Measurements from ENCODE around the gene PARD3B.
"Not testable (repeated sequence)": the region's sequence is repeated elsewhere in the genome, so short reads cannot be mapped to it uniquely, and the experiment has no call there.

PARD3B gene

DNA sequence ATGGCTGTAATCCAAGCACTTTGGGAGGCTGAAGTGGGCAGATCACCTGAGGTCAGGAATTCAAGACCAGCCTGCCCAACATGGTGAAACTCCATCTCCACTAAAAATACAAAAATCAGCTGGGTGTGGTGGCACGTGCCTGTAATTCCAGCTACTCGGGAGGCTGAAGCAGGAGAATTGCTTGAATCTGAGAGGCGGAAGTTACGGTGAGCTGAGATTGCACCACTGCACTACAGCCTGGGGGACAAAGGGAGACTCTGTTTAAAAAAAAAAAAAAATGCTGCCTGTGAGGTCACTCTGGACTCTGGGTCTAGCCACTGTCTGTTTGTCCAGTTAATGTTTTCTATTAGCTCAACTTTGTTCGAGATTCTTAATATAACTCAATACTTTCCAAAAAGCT lies 673.5 kb downstream of the PARD3B start:
- FAIRE-seq; DNase-seq (ENCODE audit: low spot score): not testable (repeated sequence)

DNA sequence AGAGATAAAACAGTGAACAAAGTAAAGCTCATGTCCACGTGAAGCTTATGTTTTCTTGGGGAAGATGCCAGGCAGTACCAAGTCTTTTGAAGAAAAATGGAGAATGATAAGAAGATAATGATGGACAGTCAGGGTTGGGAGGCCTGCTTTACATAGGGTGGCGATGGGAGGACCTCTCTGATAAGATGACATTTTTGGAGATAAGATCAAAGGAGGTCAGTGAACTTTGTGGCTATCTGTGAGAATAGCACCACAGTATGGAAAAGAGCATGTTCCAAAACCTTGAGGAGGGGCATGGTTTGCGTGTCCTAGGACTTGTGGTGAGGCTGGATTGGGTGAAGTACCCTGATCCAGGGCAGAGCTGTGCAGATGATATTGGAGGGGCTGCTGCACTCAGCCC lies 675.3 kb downstream of the PARD3B start:
- DNase-seq (ENCODE audit: low spot score) (no peak), FAIRE-seq (no peak)

DNA sequence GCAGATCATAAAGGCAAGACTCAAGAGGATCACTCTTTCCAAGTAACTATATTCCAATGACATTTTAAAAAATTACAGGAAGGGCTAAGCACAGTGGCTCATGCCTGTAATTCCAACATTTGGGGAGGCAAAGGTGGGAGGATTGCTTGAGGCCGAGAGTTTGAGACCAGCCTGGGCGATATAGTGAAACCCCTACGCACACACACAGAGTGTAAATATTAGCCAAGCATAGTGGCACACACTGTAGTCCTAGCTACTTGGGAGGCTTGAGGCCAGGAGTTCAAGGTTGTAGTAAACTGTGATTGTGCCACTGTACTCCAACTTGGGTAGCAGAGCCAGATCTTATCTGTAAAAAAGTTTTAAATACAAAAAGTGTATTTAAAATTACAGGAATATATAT lies 686.8 kb downstream of the PARD3B start:
- no peak for FAIRE-seq
- no peak for DNase-seq (ENCODE audit: low spot score)

DNA sequence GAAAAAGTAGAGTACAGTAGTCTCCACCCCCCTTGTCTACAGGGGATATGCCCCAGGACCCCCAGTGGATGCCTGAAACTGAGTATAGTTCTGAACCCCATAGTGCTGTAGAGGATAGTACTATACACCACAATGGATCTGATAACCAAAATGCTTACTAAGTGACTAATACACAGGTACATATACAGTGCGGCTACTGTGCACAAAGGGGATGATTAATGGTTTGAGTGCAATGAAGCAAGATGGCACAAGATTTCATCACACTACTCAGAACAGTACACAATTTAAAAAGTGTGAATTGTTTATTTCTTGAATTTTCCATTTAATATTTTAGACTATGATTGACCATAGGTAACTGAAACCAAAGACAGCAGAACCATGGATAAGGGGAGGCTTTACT lies 690.2 kb downstream of the PARD3B start:
- FAIRE-seq, result peak; percentile 52

DNA sequence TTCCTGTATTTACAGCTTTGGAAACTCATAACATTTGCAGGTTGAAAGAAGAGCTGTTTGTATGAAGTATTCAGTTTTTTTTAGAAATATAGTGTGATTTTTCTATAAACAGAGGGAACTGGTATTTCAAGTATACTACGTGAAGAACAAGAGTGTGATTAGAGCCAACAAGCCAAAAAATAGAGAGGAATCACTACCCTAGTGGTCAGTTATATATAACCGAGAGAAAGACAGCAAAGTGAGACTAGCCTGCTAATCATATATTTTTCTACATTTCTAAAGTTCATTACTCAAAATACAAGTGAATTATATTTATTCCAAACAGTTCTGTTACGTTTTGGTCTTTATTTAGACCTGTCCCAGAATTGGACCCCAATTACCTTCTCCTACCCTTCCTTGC lies 692.2 kb downstream of the PARD3B start:
- DNase-seq (ENCODE audit: low spot score) (no peak), FAIRE-seq (no peak)

More for the DNA sequence above, 690.2 kb downstream of the PARD3B start:
- peak; percentile 30 for DNase-seq (ENCODE audit: low spot score)

DNA sequence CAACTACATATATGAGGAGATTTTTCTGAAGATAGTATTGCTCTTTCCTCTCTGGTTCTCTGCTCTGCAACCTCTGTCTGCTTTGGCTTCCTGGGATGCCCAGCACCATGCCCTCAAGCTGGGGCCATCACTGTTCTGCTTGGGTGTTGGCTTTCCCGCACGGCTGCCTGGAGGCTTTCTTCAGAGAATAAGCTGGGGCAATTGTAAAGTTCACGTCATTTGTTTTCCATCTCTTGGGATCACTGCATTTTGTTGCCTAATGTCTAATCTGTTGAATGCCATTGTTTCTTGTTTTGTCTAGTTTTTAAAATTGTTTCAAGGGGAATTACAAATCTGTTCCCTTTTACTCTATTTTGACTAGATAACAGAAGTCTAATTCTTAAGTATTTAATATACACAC lies 699.7 kb downstream of the PARD3B start:
- no peak for FAIRE-seq
- no peak for DNase-seq (ENCODE audit: low spot score)

DNA sequence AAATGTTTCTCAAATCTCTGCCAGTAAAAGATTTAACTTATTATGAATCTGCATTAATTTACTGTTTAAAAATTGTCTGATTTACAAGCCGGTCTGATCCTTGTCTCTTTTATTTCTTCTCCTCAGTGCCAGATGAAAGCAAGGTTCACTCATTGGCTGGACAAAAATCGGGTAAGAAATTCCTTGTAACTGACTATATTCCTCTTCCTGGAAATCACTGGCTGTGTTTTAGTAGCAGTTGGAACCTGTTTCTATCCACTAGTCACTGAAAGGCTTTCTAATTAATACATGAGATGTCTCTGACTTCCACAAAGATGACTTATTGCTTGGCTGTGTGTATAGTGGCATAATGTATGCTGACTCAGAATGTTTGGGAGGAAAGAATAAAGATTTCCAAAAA lies 700.4 kb downstream of the PARD3B start:
- no peak for FAIRE-seq
- DNase-seq (ENCODE audit: low spot score), result no peak

DNA sequence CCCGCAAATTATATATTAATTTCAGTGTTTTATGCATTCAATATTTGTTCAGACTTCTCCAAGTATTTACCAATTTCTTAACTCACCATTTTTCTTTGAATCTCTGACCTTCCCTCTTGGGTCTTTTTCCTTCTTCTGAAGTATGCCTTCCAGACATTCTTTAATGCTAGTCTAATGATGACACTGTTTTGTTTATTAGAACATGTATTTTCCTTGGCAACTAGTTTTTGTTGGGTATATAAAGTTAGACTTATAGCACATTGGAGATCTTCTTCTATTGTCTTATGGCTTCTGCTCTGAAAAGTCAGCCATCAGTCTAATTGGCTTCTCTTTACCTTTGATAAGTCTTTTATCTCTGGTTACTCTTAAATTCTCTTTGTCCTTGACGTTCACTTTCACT lies 713.8 kb downstream of the PARD3B start:
- DNase-seq (ENCODE audit: low spot score) (no peak), FAIRE-seq (no peak)

DNA sequence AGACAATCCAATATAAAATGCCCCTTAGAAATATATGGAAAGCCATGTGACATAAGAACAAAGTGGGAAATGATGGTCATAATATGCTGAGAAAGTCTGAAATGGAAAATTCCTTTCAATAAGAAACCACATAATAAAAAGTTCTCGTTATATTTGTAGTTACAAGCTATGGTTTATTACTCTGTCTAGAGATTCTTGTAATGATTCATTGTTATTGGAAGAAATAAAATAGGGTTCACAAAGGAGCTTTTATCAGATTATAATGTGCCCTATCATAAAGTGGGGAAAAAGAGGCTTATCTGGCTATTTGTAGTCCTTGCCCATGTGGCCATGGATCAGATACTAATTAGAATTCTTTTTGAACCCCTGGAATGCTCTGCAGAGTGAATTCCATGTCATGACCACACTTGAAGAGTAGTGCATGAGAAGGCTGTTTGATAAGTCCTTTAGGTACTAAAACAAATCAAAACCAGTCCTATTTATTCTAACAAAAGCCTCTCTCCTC lies 716.3 kb downstream of the PARD3B start:
- DNase-seq (ENCODE audit: low spot score) (no peak), FAIRE-seq (no peak)

DNA sequence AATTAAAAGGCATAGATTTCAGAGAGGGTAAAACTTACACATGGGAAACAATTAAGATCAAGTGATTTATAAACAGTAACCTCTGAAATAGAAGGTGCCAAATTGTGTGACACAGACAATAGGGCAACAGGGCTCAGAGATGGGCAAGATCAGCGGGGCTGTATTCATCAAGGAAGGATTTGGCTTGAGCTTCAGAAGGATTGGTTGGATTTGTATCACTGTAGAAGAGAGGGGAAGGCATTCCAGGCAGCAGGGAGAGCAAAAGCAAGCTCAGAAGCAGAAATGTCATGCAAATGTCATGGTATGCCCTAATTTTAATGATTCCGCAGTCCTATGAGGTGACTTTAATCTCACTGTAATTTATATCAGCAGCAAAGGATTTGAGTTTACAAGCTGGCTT lies 722.0 kb downstream of the PARD3B start:
- DNase-seq (ENCODE audit: low spot score) (no peak), FAIRE-seq (no peak)

DNA sequence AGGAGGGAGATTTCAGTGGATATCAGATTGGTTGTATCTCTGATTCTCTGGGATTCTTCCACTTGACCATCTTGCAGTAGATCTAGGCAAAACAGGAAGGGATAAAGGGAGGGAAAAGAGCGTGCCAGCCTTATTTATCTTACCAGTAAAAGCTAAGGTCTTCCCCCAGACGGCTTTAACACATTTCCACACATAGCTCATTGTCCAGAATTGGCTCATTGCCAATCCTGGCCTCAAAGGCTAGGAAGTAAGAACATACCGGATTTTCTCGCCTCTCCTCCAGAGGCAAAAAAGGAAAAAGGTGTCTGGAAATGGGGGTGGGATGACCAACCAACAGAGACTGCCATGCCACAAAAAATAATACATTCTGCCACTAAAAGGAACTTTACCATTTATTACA lies 725.4 kb downstream of the PARD3B start:
- DNase-seq (ENCODE audit: low spot score), result no peak

DNA sequence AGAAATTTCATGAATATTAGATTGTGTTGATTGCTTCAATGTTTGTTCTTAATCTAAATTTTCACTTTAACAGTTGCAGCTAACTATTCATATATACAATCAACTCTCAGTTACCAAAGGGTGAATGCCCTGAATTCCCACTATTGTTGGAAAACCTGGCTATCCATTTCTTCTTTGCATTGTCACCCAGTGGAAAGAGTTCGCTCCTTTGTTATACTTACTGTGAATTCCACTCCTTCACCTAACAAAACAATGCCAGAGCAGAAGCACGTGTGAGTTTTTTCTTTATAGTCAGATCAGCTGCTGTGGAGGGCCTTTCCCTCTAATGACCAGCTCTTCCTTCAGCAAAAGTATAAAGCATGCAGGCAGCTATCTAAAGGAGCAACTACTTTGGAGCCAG lies 727.9 kb downstream of the PARD3B start:
- no peak for FAIRE-seq

More for the DNA sequence above, 725.4 kb downstream of the PARD3B start:
- FAIRE-seq, result no peak

DNA sequence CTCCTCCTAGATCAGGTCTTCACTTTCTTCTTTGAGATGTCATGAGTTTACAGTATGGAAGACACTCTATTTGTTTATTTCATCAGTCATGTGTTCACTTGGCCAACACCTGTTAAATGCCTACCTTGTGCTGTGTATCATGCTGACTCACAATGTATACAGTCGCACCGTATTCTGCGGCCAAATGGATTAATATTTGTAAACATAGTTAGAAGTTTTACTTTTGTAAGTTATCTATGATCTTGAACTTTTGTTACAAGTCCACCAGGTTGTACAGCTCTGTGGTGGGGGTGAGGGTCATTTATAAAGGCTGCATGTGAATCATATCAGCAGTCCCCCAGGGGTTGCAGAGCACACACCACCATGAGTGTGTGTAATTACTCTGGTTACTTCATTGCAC lies 728.4 kb downstream of the PARD3B start:
- FAIRE-seq, result no peak
- no peak for DNase-seq (ENCODE audit: low spot score)

More for the DNA sequence above, 727.9 kb downstream of the PARD3B start:
- DNase-seq (ENCODE audit: low spot score), result no peak

DNA sequence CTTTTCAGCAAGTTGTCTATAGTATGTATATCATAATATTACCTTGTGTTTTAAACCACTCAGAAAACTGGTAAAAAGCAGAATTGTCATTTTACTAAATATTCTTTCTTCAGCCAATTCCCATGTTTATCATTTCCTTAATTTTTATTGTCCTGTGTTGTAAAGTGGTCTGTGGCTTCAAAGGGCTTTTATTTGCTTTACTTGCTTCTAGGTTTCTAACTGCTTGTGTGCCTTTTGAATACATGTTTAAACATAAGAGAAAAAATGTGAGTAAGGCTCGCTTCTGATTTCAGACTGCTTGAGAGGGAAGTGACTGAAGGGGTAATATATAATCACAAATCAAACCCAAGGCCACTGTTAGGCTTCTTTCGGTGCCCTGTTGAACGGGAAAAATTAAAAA lies 729.5 kb downstream of the PARD3B start:
- no peak for FAIRE-seq
- no peak for DNase-seq (ENCODE audit: low spot score)

DNA sequence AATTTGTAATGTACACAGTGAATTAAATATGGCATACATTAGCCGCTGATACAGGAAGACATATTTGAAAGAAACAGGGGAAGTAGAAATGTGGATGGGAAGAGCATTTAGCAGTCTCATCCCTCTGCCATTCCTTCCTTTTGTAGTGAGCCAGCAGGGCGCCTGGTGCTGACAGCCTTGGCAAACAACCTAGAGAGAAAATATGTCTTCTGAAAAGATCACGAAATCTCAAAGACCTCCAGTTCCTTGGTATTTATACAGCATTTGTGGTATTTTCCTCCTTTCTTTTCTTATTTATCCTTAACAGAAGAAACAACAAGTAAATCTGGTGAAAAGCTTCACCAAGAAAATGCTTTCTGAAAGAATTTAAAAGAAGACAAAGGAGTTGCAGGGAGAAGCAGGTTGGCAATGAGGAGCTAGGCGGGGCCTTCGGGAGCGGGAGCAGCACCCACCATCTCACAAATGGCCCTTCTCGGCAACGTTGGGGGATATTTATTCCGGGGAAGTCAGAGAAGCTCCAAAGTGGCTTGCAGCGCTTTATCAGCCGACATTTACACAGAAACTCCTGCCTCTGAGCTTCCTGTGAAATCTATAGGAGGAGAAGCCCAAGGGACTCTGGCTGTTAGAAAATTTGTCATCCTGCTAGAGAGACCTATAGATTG lies 731.0 kb downstream of the PARD3B start:
- DNase-seq (ENCODE audit: low spot score) (no peak), FAIRE-seq (no peak)

DNA sequence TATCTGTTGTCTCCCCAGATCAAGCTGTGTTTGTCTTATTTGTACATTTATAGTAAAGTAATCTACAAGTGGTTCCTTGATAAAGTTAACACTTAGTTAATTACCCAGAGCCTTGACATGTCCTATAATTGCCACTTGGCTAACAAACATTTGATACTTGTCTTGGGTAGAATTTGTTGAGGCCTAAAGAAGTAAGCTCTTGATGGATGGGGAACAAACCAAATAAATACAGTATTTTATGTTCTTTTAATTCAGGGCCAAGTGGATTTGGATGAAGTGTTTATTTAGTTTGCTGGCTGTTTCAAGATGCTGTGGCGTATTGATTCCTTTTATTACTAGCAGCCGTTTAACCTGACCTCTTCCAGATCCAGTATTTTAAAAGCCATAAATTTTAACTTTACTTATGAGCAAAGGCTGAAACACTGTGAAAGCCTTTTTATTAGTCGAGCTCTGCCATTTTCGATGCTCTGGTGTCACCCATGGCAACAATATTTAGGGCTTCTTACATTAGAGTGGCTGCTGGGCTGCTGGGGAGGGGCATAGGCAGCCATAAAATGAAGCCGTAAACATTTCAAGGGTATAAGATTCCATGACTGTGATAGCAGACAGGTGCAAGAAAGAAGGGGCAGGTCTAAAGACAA lies 735.4 kb downstream of the PARD3B start:
- FAIRE-seq (no peak), DNase-seq (ENCODE audit: low spot score) (no peak)

DNA sequence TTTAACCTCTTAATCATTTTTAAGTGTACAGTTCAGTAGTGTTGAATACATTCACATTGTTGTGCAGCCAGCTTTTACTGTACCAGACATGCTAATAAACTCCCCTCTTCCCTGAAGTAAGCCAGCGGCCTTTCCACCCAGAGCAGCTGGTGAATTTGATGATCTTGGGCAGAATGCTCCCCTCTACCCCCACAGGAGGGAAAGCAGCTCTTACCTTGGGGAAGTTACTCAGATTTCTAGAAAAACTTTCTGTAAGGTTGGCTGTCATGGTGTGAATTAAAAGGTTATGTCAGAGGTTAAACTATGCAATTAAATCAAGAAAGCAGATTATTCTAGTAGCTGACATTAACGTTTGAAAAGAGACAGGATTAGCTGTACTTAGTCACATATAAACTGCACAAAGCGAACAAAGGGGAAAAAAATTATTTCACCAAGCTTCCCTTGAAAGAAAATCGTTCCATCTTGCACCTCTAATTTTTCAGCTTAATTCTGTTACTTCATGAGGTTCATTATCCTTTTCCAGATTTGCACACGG lies 738.5 kb downstream of the PARD3B start:
- DNase-seq (ENCODE audit: low spot score) (no peak), FAIRE-seq (no peak)

DNA sequence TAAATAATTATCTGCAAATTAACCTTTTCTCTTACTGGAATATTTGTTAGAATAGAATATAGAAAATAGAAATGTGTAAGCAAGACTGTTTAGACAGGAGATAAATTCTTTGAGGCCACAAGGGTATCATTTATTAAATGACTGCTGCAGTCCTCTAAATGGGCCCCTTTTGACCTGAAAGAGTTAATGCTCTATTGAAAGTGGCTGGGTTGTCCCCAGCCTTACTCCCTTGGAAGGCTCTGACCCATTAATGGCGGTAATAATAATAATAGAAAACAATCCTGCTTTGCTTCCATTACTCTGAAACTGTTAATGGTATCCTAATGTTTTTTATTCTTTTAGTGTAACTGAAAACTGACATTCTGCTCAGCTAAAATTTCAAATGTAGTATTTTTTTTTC lies 739.1 kb downstream of the PARD3B start:
- no peak for DNase-seq (ENCODE audit: low spot score)
- no peak for FAIRE-seq

DNA sequence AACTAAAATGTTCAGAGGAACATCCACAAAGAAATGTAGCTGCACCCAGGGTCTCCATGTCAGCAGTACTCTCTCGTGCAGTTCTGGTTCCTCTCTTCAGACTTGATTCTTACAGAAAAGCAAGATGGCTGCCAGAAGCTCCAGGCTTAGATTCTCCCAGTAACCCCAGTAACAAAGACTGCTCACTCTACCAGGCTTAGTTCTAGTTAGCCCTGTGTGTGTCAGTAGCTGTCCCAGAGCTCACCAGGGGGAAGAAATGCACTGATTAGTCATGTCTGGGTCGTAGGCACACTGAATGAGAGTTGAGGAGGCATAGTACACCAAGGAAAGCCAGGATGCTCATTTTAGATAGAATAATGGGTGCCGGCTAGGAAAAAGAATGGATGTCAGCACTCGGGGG lies 742.0 kb downstream of the PARD3B start:
- FAIRE-seq, result no peak

DNA sequence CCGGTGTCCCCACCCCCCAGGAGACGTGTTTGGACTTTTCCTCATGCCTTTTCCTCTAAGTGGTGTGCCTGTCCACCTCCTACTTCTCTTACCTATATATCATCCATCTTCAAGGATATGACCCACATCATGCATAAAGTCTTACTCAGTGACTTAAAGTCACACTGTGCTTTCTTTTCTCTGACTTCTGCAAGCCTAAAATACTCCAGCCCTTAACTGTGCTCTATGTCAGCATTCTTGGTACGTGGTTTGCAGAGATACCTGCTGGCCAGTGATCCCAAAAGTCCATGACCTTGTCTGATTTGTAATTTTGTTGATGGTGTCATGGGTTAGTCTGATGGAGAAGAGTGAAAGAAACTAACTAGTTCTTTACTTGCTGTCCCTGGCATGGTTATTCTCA lies 743.4 kb downstream of the PARD3B start:
- no peak for FAIRE-seq
- DNase-seq (ENCODE audit: low spot score), result peak; percentile 47

More for the DNA sequence above, 742.0 kb downstream of the PARD3B start:
- DNase-seq (ENCODE audit: low spot score), result no peak

DNA sequence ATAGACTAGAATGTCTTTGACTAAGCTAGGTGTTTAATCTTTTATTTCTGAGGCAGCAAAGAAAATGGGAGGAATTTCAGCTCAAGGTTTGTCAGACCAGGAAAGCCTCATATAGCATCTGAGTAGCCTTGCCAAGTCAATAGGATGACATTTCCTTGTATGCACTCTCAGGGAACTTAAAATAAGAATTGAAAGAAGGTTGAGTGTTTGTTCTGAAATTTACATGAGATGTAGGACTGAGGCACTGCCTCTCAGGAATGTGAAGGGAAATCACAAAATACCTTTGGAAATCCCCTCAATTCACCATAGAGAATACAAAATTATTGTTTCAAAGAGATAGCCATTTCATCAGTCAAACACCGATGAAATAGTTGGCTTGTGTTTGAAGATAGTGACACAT lies 745.0 kb downstream of the PARD3B start:
- DNase-seq (ENCODE audit: low spot score) (no peak), FAIRE-seq (no peak)

DNA sequence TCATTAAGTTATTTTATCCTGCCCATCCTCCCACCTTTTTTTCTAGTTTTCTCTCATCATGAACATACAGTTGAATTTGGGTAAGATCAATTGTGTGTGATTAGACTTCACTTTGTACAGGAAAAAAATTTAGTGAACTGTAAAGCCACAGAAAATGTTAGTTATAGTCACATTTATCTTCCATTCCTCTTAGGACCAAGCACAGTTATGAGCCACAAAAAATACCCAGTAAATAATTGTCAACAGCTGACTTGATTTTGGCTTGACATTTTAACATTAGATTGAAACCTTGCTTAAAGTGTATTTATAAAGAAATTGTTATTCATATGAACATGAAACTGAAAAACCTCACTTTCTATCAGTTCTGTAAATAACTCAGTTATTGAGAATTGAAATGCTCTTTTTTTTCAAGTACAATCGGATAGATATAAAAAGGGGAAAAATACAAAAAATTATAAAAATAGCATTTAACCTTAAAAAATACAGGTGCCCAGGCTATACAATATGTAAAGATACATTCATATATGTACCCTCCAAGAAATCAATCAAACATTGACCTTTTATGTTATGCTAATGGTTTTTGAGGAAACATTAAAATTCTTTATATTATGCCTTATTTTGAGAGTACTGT lies 747.5 kb downstream of the PARD3B start:
- DNase-seq (ENCODE audit: low spot score) (no peak), FAIRE-seq (no peak)

Measured in RCC 7860 (cell line).